IMR-90 (cell line): ENCODE results near the gene ETV6. TPM values are rescaled to one million over a fixed set of nuclear protein-coding genes. Genes with fewer than 3 reads are reported as not detected.

Source experiments
- ATAC-seq: fragments of 200-7000 bp; cut with Tn5 transposase; 2 replicates; pipeline ENCODE4 v1.9.1; 2020; ENCODE audit warnings: low read depth, mild to moderate bottlenecking, moderate library complexity
- BruUV-seq: library from RNA; stranded (reverse); fragments of 400-500 nt; replicated peaks from 2 replicates; lab custom pipeline; 2021; lab: Mats Ljungman, UMichigan
- CTCF ChIA-PET: fragments of 300-600 bp; formaldehyde crosslinking; extraction: SDS; loops from one replicate; lab custom pipeline; 2021; ENCODE audit warnings: antibody characterized with exemption; lab: Yijun Ruan, JAX
- POLR2A ChIA-PET: fragments of 300-600 bp; sonication (Branson Sonifier 250); formaldehyde crosslinking; loops from one replicate; lab custom pipeline; 2022; ENCODE audit warnings: antibody characterized with exemption; ENCODE audit not compliant: unreplicated experiment; lab: Charles Lee
- DNase-seq: peaks from one replicate; pipeline ENCODE4 v3.0.0; 2013
- H2AFZ ChIP-seq: replicated peaks from 2 replicates; pipeline ENCODE3; 2013; ENCODE audit warnings: low read length, mild to moderate bottlenecking; ENCODE audit not compliant: poor library complexity
- H2AK5ac ChIP-seq: 2 replicates; pipeline ENCODE4 v1.6.1; 2013; ENCODE audit warnings: low read depth, low read length, inconsistent platforms
- H2AK9ac ChIP-seq: replicated peaks from 2 replicates; pipeline ENCODE3; 2013; ENCODE audit warnings: mild to moderate bottlenecking, low read depth, low read length, moderate library complexity; ENCODE audit not compliant: poor library complexity
- H2BK120ac ChIP-seq: 2 replicates; pipeline ENCODE4 v1.6.1; 2013; ENCODE audit warnings: low read depth, low read length, inconsistent platforms
- H2BK15ac ChIP-seq: 3 replicates; pipeline ENCODE4 v1.6.1; 2013; ENCODE audit warnings: low read depth, low read length, inconsistent platforms
- H2BK20ac ChIP-seq: 2 replicates; pipeline ENCODE4 v1.6.1; 2013; ENCODE audit warnings: low read depth, mild to moderate bottlenecking, inconsistent platforms, low read length, moderate library complexity
- H2BK5ac ChIP-seq: 2 replicates; pipeline ENCODE4 v1.6.1; 2013; ENCODE audit warnings: mild to moderate bottlenecking, low read depth, low read length, inconsistent platforms; ENCODE audit not compliant: poor library complexity, severe bottlenecking
- H3K14ac ChIP-seq: replicated peaks from 2 replicates; pipeline ENCODE4 v1.6.1; 2013; ENCODE audit warnings: low read depth, low read length, inconsistent platforms
- H3K18ac ChIP-seq: 2 replicates; pipeline ENCODE4 v1.6.1; 2013; ENCODE audit warnings: low read depth, low read length, control low read depth
- H3K23ac ChIP-seq: 2 replicates; pipeline ENCODE4 v1.6.1; 2013; ENCODE audit warnings: low read depth, low read length, inconsistent platforms
- H3K27ac ChIP-seq: 2 replicates; pipeline ENCODE4 v1.5.1; 2013; ENCODE audit warnings: mild to moderate bottlenecking, control low read depth, low read length; ENCODE audit not compliant: insufficient read depth
- H3K27me3 ChIP-seq: 2 replicates; pipeline ENCODE4 v1.6.1; 2013; ENCODE audit warnings: low read length; ENCODE audit not compliant: control insufficient read depth, insufficient read depth
- H3K36me3 ChIP-seq: 2 replicates; pipeline ENCODE4 v1.6.1; 2013; ENCODE audit warnings: low read length, mixed read lengths; ENCODE audit not compliant: control insufficient read depth, insufficient read depth
- H3K4ac ChIP-seq: 2 replicates; pipeline ENCODE4 v1.6.1; 2013; ENCODE audit warnings: low read depth, low read length, inconsistent platforms
- H3K4me1 ChIP-seq: 2 replicates; pipeline ENCODE4 v1.6.1; 2013; ENCODE audit warnings: low read length, mixed read lengths; ENCODE audit not compliant: control insufficient read depth, insufficient read depth
- H3K4me2 ChIP-seq: 2 replicates; pipeline ENCODE4 v1.6.1; 2013; ENCODE audit warnings: low read depth, mild to moderate bottlenecking, control low read depth, low read length, moderate library complexity
- H3K4me3 ChIP-seq: 2 replicates; pipeline ENCODE4 v1.5.1; 2013; ENCODE audit warnings: low read depth, mild to moderate bottlenecking, control low read depth, low read length, moderate library complexity; ENCODE audit not compliant: insufficient read depth
- H3K56ac ChIP-seq: 2 replicates; pipeline ENCODE4 v1.6.1; 2013; ENCODE audit warnings: low read length, inconsistent platforms; ENCODE audit not compliant: insufficient read depth; ENCODE audit errors: extremely low read depth
- H3K79me1 ChIP-seq, 2 experiments: 2 replicates each; pipeline ENCODE4 v1.6.1; 2013; ENCODE audit warnings: low read length in 2 of 2, inconsistent platforms in 1 of 2, low read depth in 1 of 2
- H3K9ac ChIP-seq: 2 replicates; pipeline ENCODE4 v1.6.1; 2013; ENCODE audit warnings: low read depth, low read length, control low read depth
- H3K9me1 ChIP-seq: 2 replicates; pipeline ENCODE4 v1.6.1; 2013; ENCODE audit warnings: low read length, inconsistent platforms; ENCODE audit not compliant: insufficient read depth
- H3K9me3 ChIP-seq: 2 replicates; pipeline ENCODE4 v1.6.1; 2013; ENCODE audit warnings: low read length; ENCODE audit not compliant: control insufficient read depth, insufficient read depth
- H4K20me1 ChIP-seq: 2 replicates; pipeline ENCODE4 v1.6.1; 2013; ENCODE audit warnings: low read length, inconsistent platforms; ENCODE audit not compliant: insufficient read depth
- H4K5ac ChIP-seq: 2 replicates; pipeline ENCODE4 v1.6.1; 2013; ENCODE audit warnings: mild to moderate bottlenecking, low read depth, low read length, control low read depth
- H4K8ac ChIP-seq, 2 experiments: 2 replicates each; pipeline ENCODE4 v1.6.1; 2013; ENCODE audit warnings: low read depth in 2 of 2, low read length in 2 of 2, control low read depth in 1 of 2, inconsistent platforms in 1 of 2
- H4K91ac ChIP-seq: 2 replicates; pipeline ENCODE4 v1.6.1; 2013; ENCODE audit warnings: low read depth, low read length, inconsistent platforms; ENCODE audit not compliant: insufficient read depth
- CHD1 ChIP-seq: IDR thresholded peaks from 2 replicates; pipeline ENCODE4 v1.6.1; 2012; ENCODE audit warnings: low read depth, low read length, improper control_type of control experiment
- MAFK ChIP-seq: IDR thresholded peaks from 2 replicates; pipeline ENCODE4 v1.6.1; 2012; ENCODE audit warnings: low read depth, low read length, improper control_type of control experiment
- WGBS, 2 experiments: methylation state at CpG; one replicate each; pipeline versions ENCODE4 v1.1.5 to v1.1.7; 2013; ENCODE audit warnings: missing lambda C conversion rate in 2 of 2; ENCODE audit not compliant: insufficient read length in 1 of 2; ENCODE audit errors: extremely low coverage in 2 of 2; 5-methylcytosine and 5-hydroxymethylcytosine counted together
- dilution Hi-C: fragments of 300-500 bp; cut with HindIII; formaldehyde crosslinking; loops from one replicate; pipeline ENCODE4 v1.14.3; 2018; ENCODE audit warnings: low sequenced_read_pairs; ENCODE audit not compliant: unreplicated experiment
- in situ Hi-C: fragments of 300-500 bp; cut with MboI; formaldehyde crosslinking; loops from 3 replicates; pipeline ENCODE4 v1.14.3; 2019; ENCODE audit warnings: low sequenced_read_pairs, inconsistent platforms, mixed read lengths
- intact Hi-C: fragments of 100-400 bp; cut with micrococcal nuclease; formaldehyde crosslinking; loops from 2 replicates; pipeline ENCODE4 v1.10.0; 2022
- polyA plus RNA-seq, 3 experiments: library from polyadenylated mRNA; depleted of rRNA; stranded (reverse); fragments of >200 nt; gene quantifications; 2 replicates each; pipeline ENCODE4 v1.2.3, GENCODE V29; 2012; ENCODE audit warnings: low replicate concordance in 1 of 3
- total RNA-seq: library from RNA; depleted of rRNA; stranded (reverse); fragments of >200 nt; gene quantifications from 2 replicates; pipeline ENCODE4 v1.2.3, GENCODE V29; 2012

ETV6 gene
- total and polyA plus RNA-seq, 2 of the 4 experiments (the other 2 are of a cell fraction): 8.4 to 9.9 TPM

DNA sequence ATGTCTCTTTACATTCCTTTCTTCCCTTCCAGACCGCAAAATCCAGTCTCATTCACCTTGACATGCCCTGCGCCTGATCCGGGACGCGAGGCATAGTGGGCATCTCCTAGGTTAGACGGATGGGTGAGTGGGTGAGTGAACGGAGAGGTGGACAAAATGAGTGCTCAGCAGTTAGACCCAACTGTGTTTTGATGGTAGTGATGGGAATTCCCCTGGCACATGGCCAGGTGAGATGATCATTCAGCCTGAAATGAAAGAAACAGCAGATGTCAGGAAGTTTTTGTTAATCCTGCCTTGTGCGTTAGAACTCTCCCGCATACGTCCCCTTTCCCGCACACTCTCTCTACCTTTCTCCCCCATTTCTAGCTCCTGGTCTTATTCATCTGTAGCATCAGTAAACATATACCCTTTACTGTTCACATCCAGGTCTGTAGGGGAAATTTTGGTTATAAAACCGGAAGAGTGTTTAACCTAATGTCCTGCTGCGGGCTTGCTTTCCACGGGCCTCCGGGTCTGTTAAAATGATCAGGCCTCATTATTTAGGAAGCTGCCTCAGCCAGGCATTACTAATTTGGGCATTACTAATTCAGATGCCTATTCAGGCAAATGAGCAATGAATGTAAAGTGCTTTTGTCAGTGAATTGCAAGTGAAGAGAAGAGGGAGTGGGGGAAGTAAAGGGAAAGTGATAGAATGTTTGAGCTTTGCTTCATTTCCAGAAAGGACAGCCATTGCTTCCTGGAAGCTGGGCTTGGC, 172.8 kb downstream of the ETV6 start:
- CTCF ChIA-PET: interaction anchor here (0.6 kb wide), 2 partner anchors 25 to 165 kb away, joined by 3 read pairs; no protein-coding TSS in a partner anchor
- BruUV-seq: no TSS peak
- Histone ChIP-seq H3K9me1 (peaks cover 18% of the 10 kb centered on the region), H2AK9ac (peak overlapping the region; percentile 83), H4K5ac (peak overlapping the region; percentile 71; the same call in 1 of the 2 replicates), H2BK120ac (peak overlapping the region; percentile 76), H3K4me1 (peaks cover 22% of the 10 kb centered on the region), H3K56ac (no peak overlapping the region), H3K79me1 (peaks cover 16 to 63% of the 10 kb centered on the region in 2 experiments), H3K4me3 (no peak overlapping the region), H2BK20ac (peak overlapping the region; percentile 65), H3K9me3 (no peaks in the 10 kb centered on the region), H2AFZ (peak overlapping the region; percentile 57), H3K27me3 (no peaks in the 10 kb centered on the region), H4K8ac (peak overlapping the region; percentile 17 to 87; a peak in 3 of 4 replicates), H3K36me3 (0 out of 2 replicates have a peak, but pooled peaks cover 1% of the 10 kb centered on the region), H4K91ac (peak overlapping the region; percentile 48), H3K27ac (peak overlapping the region; percentile 23; the same call in 1 of the 2 replicates), H3K14ac (peak overlapping the region; percentile 48; the same call in 1 of the 2 replicates), H3K18ac (peak overlapping the region; percentile 68), H3K4me2 (peak overlapping the region; percentile 54; the same call in 1 of the 2 replicates), H3K23ac (peak overlapping the region; percentile 66), H3K4ac (peak overlapping the region; percentile 87), H2AK5ac (peak overlapping the region; percentile 94; the same call in 1 of the 2 replicates), H2BK5ac (peak overlapping the region; percentile 40), H3K9ac (no peak overlapping the region; the same call in 1 of the 2 replicates), H2BK15ac (peak overlapping the region; percentile 59; the same call in 1 of the 3 replicates), H4K20me1 (no peaks in the 10 kb centered on the region)
- POLR2A ChIA-PET: no interaction called here
- intact Hi-C loops (no loop called here), in situ Hi-C loops (no loop called here), dilution Hi-C loops (no loop called here)
- peak; percentile 13; the same call in 1 of the 2 replicates for ATAC-seq
- peak; percentile 87 for DNase-seq
- WGBS, 2 experiments: 71% methylated on average over 7 of the region's 15 CpGs; no CpG with 5 or more reads in 1 of the 2 experiments
- TF ChIP-seq MAFK (peak; percentile 54), CHD1 (no peak)
